Smooth muscle cell (in vitro differentiated cells): ENCODE results near the gene IGSF3. TPM values are rescaled to one million over a fixed set of nuclear protein-coding genes. Genes with fewer than 3 reads are reported as not detected.

ENCODE experiments used
- DNase-seq: peaks from one replicate; lab custom pipeline; 2025; ENCODE audit not compliant: unreplicated experiment; lab: John Stamatoyannopoulos, UW
- H2AFZ ChIP-seq: fragments of 200-600 bp; sonication (generic); 2 replicates; pipeline ENCODE4 v1.6.0; 2016; ENCODE audit warnings: antibody characterized with exemption, low read depth, mild to moderate bottlenecking
- H3F3A ChIP-seq: fragments of 200-600 bp; sonication (generic); 2 replicates; pipeline ENCODE4 v1.6.0; 2017; ENCODE audit warnings: antibody characterized with exemption, low read depth
- H3K27ac ChIP-seq: fragments of 200-600 bp; sonication (generic); 2 replicates; pipeline ENCODE4 v1.5.1; 2016; ENCODE audit warnings: low read depth, mild to moderate bottlenecking
- H3K27me3 ChIP-seq: fragments of 200-600 bp; sonication (generic); 2 replicates; pipeline ENCODE4 v1.6.1; 2016; ENCODE audit warnings: low read depth, mild to moderate bottlenecking
- H3K36me3 ChIP-seq: fragments of 200-600 bp; sonication (generic); 2 replicates; pipeline ENCODE4 v1.5.1; 2016; ENCODE audit warnings: low read depth
- H3K4me1 ChIP-seq: fragments of 200-600 bp; sonication (generic); 2 replicates; pipeline ENCODE4 v1.5.1; 2016; ENCODE audit warnings: low read depth
- H3K4me2 ChIP-seq: fragments of 200-600 bp; sonication (generic); 2 replicates; pipeline ENCODE4 v1.6.0; 2016; ENCODE audit warnings: mild to moderate bottlenecking
- H3K4me3 ChIP-seq: fragments of 200-600 bp; sonication (generic); 2 replicates; pipeline ENCODE4 v1.5.1; 2016; ENCODE audit warnings: mild to moderate bottlenecking
- H3K79me2 ChIP-seq: fragments of 200-600 bp; sonication (generic); 2 replicates; pipeline ENCODE4 v1.6.0; 2016; ENCODE audit warnings: low read depth, mild to moderate bottlenecking
- H3K9ac ChIP-seq: fragments of 200-600 bp; sonication (generic); 2 replicates; pipeline ENCODE4 v1.6.0; 2016; ENCODE audit warnings: low read depth
- H3K9me3 ChIP-seq: fragments of 200-600 bp; sonication (generic); replicated peaks from 2 replicates; pipeline ENCODE4 v1.5.1; 2016; ENCODE audit warnings: low read depth
- H4K20me1 ChIP-seq: fragments of 200-600 bp; sonication (generic); 2 replicates; pipeline ENCODE4 v1.6.0; 2016; ENCODE audit warnings: low read depth
- WGBS: methylation state at CpG from one replicate; pipeline ENCODE4 v1.1.7; 2016; ENCODE audit warnings: low lambda C conversion rate; 5-methylcytosine and 5-hydroxymethylcytosine counted together
- polyA plus RNA-seq: library from polyadenylated mRNA; unstranded; fragments of >200 nt; fragmentation: Nextera tagmentation; extraction: Ambion mirVana; gene quantifications from 2 replicates; pipeline ENCODE4 v1.2.1, GENCODE V29; 2016
- total RNA-seq: library from RNA; depleted of rRNA; stranded (reverse); fragments of >200 nt; gene quantifications from 2 replicates; pipeline ENCODE4 v1.2.3, GENCODE V29; 2014
- TF ChIP-seq, protein P1 (sequence below): fragments of 200-600 bp; sonication (generic); IDR thresholded peaks from 2 replicates; pipeline ENCODE4 v1.5.1; 2017; ENCODE audit warnings: borderline replicate concordance, mild to moderate bottlenecking, antibody characterized with exemption; ENCODE audit not compliant: insufficient read depth, poor library complexity, severe bottlenecking

IGSF3 gene
- total and polyA plus RNA-seq, 2 experiments from 2014 or later = 11.9 to 28.4 TPM

DNA sequence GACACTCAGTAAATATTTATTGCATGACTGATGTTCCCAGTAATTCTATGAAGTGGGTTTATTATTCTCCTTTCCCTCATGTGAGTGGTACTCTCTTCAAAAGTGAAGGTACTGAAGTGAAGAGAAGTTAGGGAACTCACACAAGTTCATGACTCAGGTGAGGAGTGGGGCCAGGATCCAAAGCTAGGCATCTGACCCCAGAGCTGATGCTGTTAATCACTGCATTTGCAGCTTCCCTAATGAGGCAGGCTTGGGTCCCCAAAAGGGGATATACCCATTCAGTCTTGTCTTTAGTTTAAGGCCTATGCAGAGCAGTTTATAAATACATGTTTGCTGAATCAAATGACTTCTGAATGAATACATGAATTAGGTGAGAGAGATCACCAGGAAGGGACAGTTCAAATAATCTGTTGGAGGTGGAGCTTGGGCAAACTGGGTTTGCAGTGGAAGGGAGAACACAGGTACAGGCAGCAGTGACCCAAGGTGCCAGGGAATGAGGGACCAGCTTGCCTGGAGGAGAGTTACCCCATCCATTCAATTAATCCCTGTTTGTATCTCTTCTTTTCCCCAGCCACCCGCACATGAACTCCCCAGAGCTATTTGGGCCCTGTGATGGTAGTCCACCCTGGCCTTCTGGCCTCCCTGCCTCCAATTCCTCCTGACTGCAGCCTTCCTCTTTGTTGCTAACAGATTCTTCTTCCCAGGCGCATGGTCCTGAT lies 98.7 kb downstream of the IGSF3 start:
- Histone ChIP-seq H3K27me3 (no peaks in the 10 kb centered on the region), H3F3A (peaks cover 5% of the 10 kb centered on the region), H3K4me1 (peaks cover 5% of the 10 kb centered on the region), H3K79me2 (peaks cover 22% of the 10 kb centered on the region), H3K36me3 (no peaks in the 10 kb centered on the region), H2AFZ (no peak overlapping the region), H3K9ac (no peak overlapping the region), H3K4me2 (no peak overlapping the region), H3K4me3 (no peak overlapping the region), H4K20me1 (peaks cover 23% of the 10 kb centered on the region), H3K9me3 (no peaks in the 10 kb centered on the region), H3K27ac (no peak overlapping the region)
- WGBS = 93% methylated on average over 2 of the region's 2 CpGs
- no peak for DNase-seq
- TF ChIP-seq, protein P1, sequence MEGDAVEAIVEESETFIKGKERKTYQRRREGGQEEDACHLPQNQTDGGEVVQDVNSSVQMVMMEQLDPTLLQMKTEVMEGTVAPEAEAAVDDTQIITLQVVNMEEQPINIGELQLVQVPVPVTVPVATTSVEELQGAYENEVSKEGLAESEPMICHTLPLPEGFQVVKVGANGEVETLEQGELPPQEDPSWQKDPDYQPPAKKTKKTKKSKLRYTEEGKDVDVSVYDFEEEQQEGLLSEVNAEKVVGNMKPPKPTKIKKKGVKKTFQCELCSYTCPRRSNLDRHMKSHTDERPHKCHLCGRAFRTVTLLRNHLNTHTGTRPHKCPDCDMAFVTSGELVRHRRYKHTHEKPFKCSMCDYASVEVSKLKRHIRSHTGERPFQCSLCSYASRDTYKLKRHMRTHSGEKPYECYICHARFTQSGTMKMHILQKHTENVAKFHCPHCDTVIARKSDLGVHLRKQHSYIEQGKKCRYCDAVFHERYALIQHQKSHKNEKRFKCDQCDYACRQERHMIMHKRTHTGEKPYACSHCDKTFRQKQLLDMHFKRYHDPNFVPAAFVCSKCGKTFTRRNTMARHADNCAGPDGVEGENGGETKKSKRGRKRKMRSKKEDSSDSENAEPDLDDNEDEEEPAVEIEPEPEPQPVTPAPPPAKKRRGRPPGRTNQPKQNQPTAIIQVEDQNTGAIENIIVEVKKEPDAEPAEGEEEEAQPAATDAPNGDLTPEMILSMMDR = no peak

DNA sequence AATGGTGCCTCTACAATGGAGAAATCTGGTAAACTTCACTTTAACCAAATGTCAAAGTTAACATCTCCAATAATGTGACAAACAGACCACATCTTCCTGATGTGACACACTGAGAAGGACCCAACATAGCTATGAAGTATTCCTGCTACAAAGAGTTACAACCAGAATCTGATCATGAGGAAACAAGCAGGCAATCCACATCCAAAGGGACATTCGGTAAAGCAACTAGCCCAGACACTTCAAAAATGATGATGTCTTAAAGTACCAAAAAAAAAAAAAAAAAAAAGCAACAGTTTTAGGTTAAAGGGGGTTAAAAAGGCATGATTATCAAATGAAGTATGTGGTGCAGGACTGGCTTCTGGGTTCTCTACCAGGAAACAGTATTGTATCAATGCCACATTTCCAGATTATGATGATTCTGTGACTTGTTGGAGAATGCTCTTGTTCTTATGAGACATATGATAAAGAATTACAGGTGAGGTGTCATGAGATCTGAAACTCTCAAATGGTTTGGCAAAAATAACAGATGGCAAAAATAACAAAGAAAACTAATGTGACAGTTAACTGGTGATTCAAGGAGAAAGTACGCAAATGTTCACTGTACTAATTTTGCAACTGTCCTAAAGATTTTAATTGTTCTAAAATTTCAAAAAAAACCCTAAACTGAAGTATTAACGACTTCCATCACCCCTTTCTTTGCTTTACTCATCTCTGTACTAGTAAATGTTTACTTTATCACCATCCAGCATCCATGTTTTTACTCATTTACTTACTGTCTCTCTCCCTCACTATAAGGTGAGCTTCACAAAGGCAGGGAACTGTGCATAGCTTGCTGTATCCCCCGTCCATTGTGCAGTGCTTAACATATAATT lies 99.5 kb downstream of the IGSF3 start:
- peaks cover 23% of the 10 kb centered on the region for H4K20me1 ChIP-seq
- peaks cover 22% of the 10 kb centered on the region for H3K79me2 ChIP-seq
- H3F3A ChIP-seq = peaks cover 2% of the 10 kb centered on the region
- 91% methylated on average over 4 of the region's 4 CpGs for WGBS
- H2AFZ ChIP-seq = no peak overlapping the region
- no peak overlapping the region for H3K4me3 ChIP-seq
- TF ChIP-seq, protein P1 = no peak
- H3K9me3 ChIP-seq = no peaks in the 10 kb centered on the region
- no peak for DNase-seq
- no peaks in the 10 kb centered on the region for H3K27me3 ChIP-seq
- no peaks in the 10 kb centered on the region for H3K36me3 ChIP-seq
- H3K4me2 ChIP-seq = no peak overlapping the region
- peaks cover 5% of the 10 kb centered on the region for H3K4me1 ChIP-seq
- H3K27ac ChIP-seq = no peak overlapping the region
- H3K9ac ChIP-seq = no peak overlapping the region

DNA sequence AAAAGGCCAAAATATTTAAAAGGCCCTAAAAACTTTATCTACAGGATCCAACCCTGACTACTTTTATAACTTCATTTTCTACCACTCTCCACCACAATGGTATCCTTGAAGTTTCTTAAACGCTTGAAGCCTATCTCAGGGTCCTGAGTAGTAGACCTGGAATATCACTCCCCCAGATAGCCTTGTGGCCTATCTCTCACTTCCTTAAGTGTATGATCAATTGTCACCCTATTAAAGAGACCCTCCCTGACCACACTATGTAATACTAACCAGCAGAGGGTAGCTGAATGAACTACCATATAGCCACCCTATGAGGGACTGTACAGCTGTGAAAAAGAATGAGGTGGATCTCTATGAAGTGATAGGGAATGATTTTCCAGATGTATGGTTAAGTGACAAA lies 102.3 kb downstream of the IGSF3 start:
- DNase-seq = no peak
- Histone ChIP-seq H3K79me2 (peaks cover 26% of the 10 kb centered on the region), H3K27ac (no peak overlapping the region), H3K36me3 (no peaks in the 10 kb centered on the region), H3K4me2 (no peak overlapping the region), H3F3A (no peaks in the 10 kb centered on the region), H3K9ac (no peak overlapping the region), H3K4me1 (no peaks in the 10 kb centered on the region), H3K27me3 (no peaks in the 10 kb centered on the region), H2AFZ (no peak overlapping the region), H3K9me3 (no peaks in the 10 kb centered on the region), H3K4me3 (no peak overlapping the region), H4K20me1 (peaks cover 23% of the 10 kb centered on the region)
- TF ChIP-seq, protein P1 = no peak
- 92% methylated on average over 1 of the region's 1 CpG for WGBS
